HepG2 (cell line): ENCODE results near the gene DTWD2. TPM values are rescaled to one million over a fixed set of nuclear protein-coding genes. Genes with fewer than 3 reads are reported as not detected.

ENCODE experiments used
- ATAC-seq: fragments of 200-7000 bp; cut with Tn5 transposase; 3 replicates; pipeline ENCODE4 v1.9.1; 2020; ENCODE audit warnings: mild to moderate bottlenecking, moderate library complexity
- BruUV-seq: library from RNA; stranded (reverse); fragments of 400-500 nt; replicated peaks from 2 replicates; lab custom pipeline; 2021; lab: Mats Ljungman, UMichigan
- CTCF ChIA-PET: fragments of 300-600 bp; formaldehyde crosslinking; extraction: SDS; loops from one replicate; lab custom pipeline; 2021; ENCODE audit warnings: low total read pairs, inconsistent platforms, low intra/inter-chr PET ratio; lab: Yijun Ruan, JAX
- POLR2A ChIA-PET: fragments of 350-600 bp; sonication (Branson Sonifier 250); formaldehyde crosslinking; loops from one replicate; lab custom pipeline; 2020; ENCODE audit warnings: antibody characterized with exemption, inconsistent platforms; lab: Yijun Ruan, JAX
- DNase-seq: peaks from one replicate; pipeline ENCODE4 v3.0.0-alpha.2; 2015; ENCODE audit warnings: low spot score
- FAIRE-seq: peaks from 3 replicates; lab custom pipeline; 2011; peaks lifted over from hg19 to GRCh38; lab: Jason Lieb, UNC
- H2AFZ ChIP-seq: one replicate; pipeline ENCODE4 v1.6.1; 2011; ENCODE audit warnings: low read length, inconsistent platforms
- H3K27ac ChIP-seq: fragments of 300-600 bp; 3 replicates; pipeline ENCODE4 v1.8.0; 2011; ENCODE audit warnings: mixed run types, mild to moderate bottlenecking, mixed read lengths, low read length, inconsistent platforms; ENCODE audit not compliant: insufficient read depth; ENCODE audit errors: extremely low read length
- H3K27me3 ChIP-seq, 2 experiments: fragments of 200-600 bp in 1 of 2; 2 replicates in 1 of 2; 3 replicates in 1 of 2; pipeline versions ENCODE4 v1.6.0 to v1.8.0; 2011; ENCODE audit warnings: low read length in 2 of 2, mild to moderate bottlenecking in 2 of 2, moderate library complexity in 2 of 2, inconsistent platforms in 1 of 2; ENCODE audit not compliant: insufficient read depth in 2 of 2, control insufficient read depth in 1 of 2
- H3K36me3 ChIP-seq, 2 experiments: fragments of 200-600 bp in 1 of 2; replicated peaks in 1 of 2; 2 replicates in 1 of 2; 3 replicates in 1 of 2; pipeline versions ENCODE4 v1.5.1 to v1.8.0; 2011; ENCODE audit warnings: low read length in 2 of 2, inconsistent platforms in 1 of 2; ENCODE audit not compliant: insufficient read depth in 2 of 2, control insufficient read depth in 1 of 2
- H3K4me1 ChIP-seq: 2 replicates; pipeline ENCODE4 v1.5.1; 2012; ENCODE audit warnings: low read length, inconsistent platforms; ENCODE audit not compliant: insufficient read depth
- H3K4me2 ChIP-seq: 2 replicates; pipeline ENCODE4 v1.6.0; 2011; ENCODE audit warnings: low read depth, low read length, inconsistent platforms
- H3K4me3 ChIP-seq, 3 experiments: fragments of 200-600 bp in 1 of 3; sonication (generic), shearing (Covaris generic) in 1 of 3; replicated peaks in 1 of 3; 2 replicates each; pipeline ENCODE4 v1.5.1; 2011 to 2016; ENCODE audit warnings: low read length in 3 of 3, inconsistent platforms in 2 of 3, low read depth in 2 of 3, mild to moderate bottlenecking in 2 of 3, control low read depth in 1 of 3, mixed read lengths in 1 of 3; ENCODE audit not compliant: insufficient read depth in 1 of 3
- H3K79me2 ChIP-seq: one replicate; pipeline ENCODE4 v1.6.1; 2011; ENCODE audit warnings: low read length, inconsistent platforms; ENCODE audit not compliant: insufficient read depth
- H3K9ac ChIP-seq: 2 replicates; pipeline ENCODE4 v1.6.0; 2011; ENCODE audit warnings: mild to moderate bottlenecking, low read depth, low read length, inconsistent platforms; ENCODE audit not compliant: insufficient read depth
- H3K9me3 ChIP-seq: 2 replicates; pipeline ENCODE4 v1.5.1; 2012; ENCODE audit warnings: mild to moderate bottlenecking, low read length
- H4K20me1 ChIP-seq: 2 replicates; pipeline ENCODE4 v1.6.0; 2011; ENCODE audit warnings: inconsistent platforms, mild to moderate bottlenecking, low read length, moderate library complexity; ENCODE audit not compliant: insufficient read depth
- ADNP ChIP-seq: sonication (generic); formaldehyde crosslinking; IDR thresholded peaks from 2 replicates; pipeline ENCODE4 v1.4.0; 2020; ENCODE audit warnings: missing genetic modification reagents
- ETS1 ChIP-seq: sonication (generic); formaldehyde crosslinking; IDR thresholded peaks from 2 replicates; pipeline ENCODE4 v1.4.0; 2020; ENCODE audit warnings: missing genetic modification reagents
- HIC2 ChIP-seq: sonication (generic); formaldehyde crosslinking; IDR thresholded peaks from 2 replicates; pipeline ENCODE4 v1.9.0; 2022; ENCODE audit warnings: low read depth, missing genetic modification reagents
- HNRNPK ChIP-seq: fragments of 200-400 bp; formaldehyde crosslinking; IDR thresholded peaks from 2 replicates; pipeline ENCODE4 v1.6.1; 2018; ENCODE audit warnings: low read length, low read depth, moderate library complexity, mild to moderate bottlenecking; ENCODE audit not compliant: poor library complexity, severe bottlenecking
- MBD4 ChIP-seq: IDR thresholded peaks from 2 replicates; pipeline ENCODE4 v1.6.1; 2012; ENCODE audit warnings: low read length, inconsistent platforms, borderline replicate concordance
- THAP9 ChIP-seq: sonication (generic); formaldehyde crosslinking; IDR thresholded peaks from 2 replicates; pipeline ENCODE4; 2020; ENCODE audit warnings: missing genetic modification reagents, mild to moderate bottlenecking, borderline replicate concordance
- ZHX1 ChIP-seq: sonication (generic); formaldehyde crosslinking; IDR thresholded peaks from 2 replicates; pipeline ENCODE4 v1.8.1; 2022; ENCODE audit warnings: low read depth, mild to moderate bottlenecking, missing genetic modification reagents
- ZIK1 ChIP-seq: sonication (generic); formaldehyde crosslinking; IDR thresholded peaks from 2 replicates; pipeline ENCODE4 v1.5.0; 2020; ENCODE audit warnings: mild to moderate bottlenecking, low read depth, missing genetic modification reagents, borderline replicate concordance
- ZNF225 ChIP-seq: sonication (generic); formaldehyde crosslinking; IDR thresholded peaks from 2 replicates; pipeline ENCODE4 v1.4.0; 2020; ENCODE audit warnings: mild to moderate bottlenecking, missing genetic modification reagents
- ZNF75D ChIP-seq: sonication (generic); formaldehyde crosslinking; IDR thresholded peaks from 2 replicates; pipeline ENCODE4 v1.8.1; 2023; ENCODE audit warnings: missing genetic modification reagents, mild to moderate bottlenecking, borderline replicate concordance
- WGBS: methylation state at CpG from one replicate; pipeline ENCODE4 v1.1.6; 2017; ENCODE audit warnings: low lambda C conversion rate; 5-methylcytosine and 5-hydroxymethylcytosine counted together
- in situ Hi-C: cut with HindIII; loops from 2 replicates; pipeline ENCODE4 v1.10.0; 2017; ENCODE audit warnings: low pct_unique_long_range_greater_than_20kb; ENCODE audit not compliant: extremely low pct_ligation_motif_present
- intact Hi-C: fragments of 100-400 bp; cut with micrococcal nuclease; formaldehyde crosslinking; loops from one replicate; pipeline ENCODE4 v1.10.0; 2022; ENCODE audit not compliant: unreplicated experiment
- polyA plus RNA-seq, 8 experiments: library from polyadenylated mRNA; depleted of rRNA in 3 of 8; stranded (reverse) in 7 of 8; unstranded in 1 of 8; fragments of >200 nt; fragmentation: Illumina TruSeq in 4 of 8; extraction: Trizol in 4 of 8; gene quantifications; 2 replicates each; pipeline versions ENCODE4 v1.2.1 to v1.2.3, GENCODE V29; 2011 to 2016; ENCODE audit warnings: low read depth in 4 of 8, missing spikeins in 1 of 8, mixed read lengths in 1 of 8; ENCODE audit not compliant: insufficient read depth in 1 of 8
- total RNA-seq, 5 experiments: library from RNA; depleted of rRNA; stranded (reverse); fragments of >200 nt; fragmentation: Illumina TruSeq; extraction: Trizol; gene quantifications; 2 replicates each; pipeline ENCODE4 v1.2.3, GENCODE V29; 2016; ENCODE audit warnings: low read depth in 1 of 5

The DTWD2 gene
- total and polyA plus RNA-seq, 2 of the 13 experiments (the other 11 are each of a cell fraction or from before 2014, with no cell fraction given), result 1.6 to 6.0 TPM

GRCh38 chr5:118794281-118794680 lies 194.1 kb downstream of the DTWD2 start (continued):
- no peak for TF ChIP-seq THAP9 (CRISPR knock-in tag)
- TF ChIP-seq MBD4, result no peak
- TF ChIP-seq ADNP (CRISPR knock-in tag), result no peak

GRCh38 chr5:118793652-118794051 lies 194.7 kb downstream of the DTWD2 start:
- intact Hi-C loops, result loop anchor here (2.0 to 10.0 kb wide), 3 partner anchors 163 to 1339 kb away; no protein-coding TSS in a partner anchor
- TF ChIP-seq ZIK1 (no peak), ZNF75D (CRISPR knock-in tag) (no peak), HIC2 (CRISPR knock-in tag) (no peak), ETS1 (CRISPR knock-in tag) (no peak), ZNF225 (no peak), HNRNPK (no peak), ZHX1 (CRISPR knock-in tag) (no peak)

More at GRCh38 chr5:118793652-118794051, 194.7 kb downstream of the DTWD2 start:
- ChIA-PET CTCF (no interaction called here), POLR2A (no interaction called here)
- no peak overlapping the region for H3K4me2 ChIP-seq
- no peak overlapping the region for H3K4me3 ChIP-seq
- no peak for DNase-seq
- FAIRE-seq, result no peak
- H3K9me3 ChIP-seq, result no peaks in the 10 kb centered on the region
- H3K27me3 ChIP-seq, result no peaks in the 10 kb centered on the region; a peak in 1 of 5 replicates
- no peak for ATAC-seq
- no peaks in the 10 kb centered on the region for H3K4me1 ChIP-seq
- H2AFZ ChIP-seq, result no peak overlapping the region
- no peaks in the 10 kb centered on the region for H4K20me1 ChIP-seq
- no TSS peak for BruUV-seq
- H3K9ac ChIP-seq, result no peak overlapping the region
- H3K27ac ChIP-seq, result no peak overlapping the region
- 0% methylated on average over 2 of the region's 2 CpGs for WGBS
- in situ Hi-C loops, result no loop called here
- no peaks in the 10 kb centered on the region for H3K36me3 ChIP-seq
- no peaks in the 10 kb centered on the region for H3K79me2 ChIP-seq
